Brain microvascular endothelial cell (primary cell): ENCODE data around the gene SLC6A19.

ENCODE experiments used
- DNase-seq: peaks from one replicate; pipeline ENCODE4 v3.0.0-alpha.2; 2020
- H3K27ac ChIP-seq: fragments of 250-450 bp; sonication (Bioruptor Pico); 2 replicates; pipeline ENCODE4 v1.5.1; 2020; ENCODE audit warnings: mild to moderate bottlenecking, moderate library complexity
- H3K27me3 ChIP-seq: fragments of 250-450 bp; sonication (Bioruptor Pico); replicated peaks from 2 replicates; pipeline ENCODE4 v1.5.1; 2020; ENCODE audit warnings: mild to moderate bottlenecking
- H3K36me3 ChIP-seq: fragments of 250-450 bp; sonication (Bioruptor Pico); replicated peaks from 2 replicates; pipeline ENCODE4 v1.5.1; 2020; ENCODE audit warnings: mild to moderate bottlenecking
- H3K4me3 ChIP-seq: 2 replicates; pipeline ENCODE4 v1.5.1; 2011; ENCODE audit warnings: low read depth, mild to moderate bottlenecking, control low read depth, low read length, moderate library complexity
- CTCF ChIP-seq: IDR thresholded peaks from 2 replicates; pipeline ENCODE4 v1.5.1; 2011; ENCODE audit warnings: low read depth, mild to moderate bottlenecking, moderate library complexity, low read length, control low read depth, inconsistent platforms; ENCODE audit errors: missing control alignments
- in situ Hi-C: cut with HindIII; loops from 2 replicates; pipeline ENCODE4 v1.10.0; 2017; ENCODE audit warnings: low sequenced_read_pairs, low pct_ligation_motif_present

Gene SLC6A19

GRCh38 chr5:1196562-1196961, 4.8 kb upstream of the SLC6A19 start:
- in situ Hi-C loops, result no loop called here
- TF ChIP-seq CTCF, result no peak
- no peak overlapping the region for H3K4me3 ChIP-seq
- H3K27me3 ChIP-seq, result peaks cover 7% of the 10 kb centered on the region
- no peak overlapping the region for H3K27ac ChIP-seq
- DNase-seq, result no peak
- H3K36me3 ChIP-seq, result no peaks in the 10 kb centered on the region

GRCh38 chr5:1197876-1198666, 3.3 kb upstream of the SLC6A19 start:
- Histone ChIP-seq H3K4me3 (no peak overlapping the region), H3K27me3 (peaks cover 7% of the 10 kb centered on the region), H3K27ac (no peak overlapping the region), H3K36me3 (no peaks in the 10 kb centered on the region)
- DNase-seq, result no peak
- TF ChIP-seq CTCF, result no peak
- in situ Hi-C loops, result no loop called here

- in situ Hi-C loops, result no loop called here
- H3K27me3 ChIP-seq, result peaks cover 7% of the 10 kb centered on the region
- no peak overlapping the region for H3K27ac ChIP-seq
- H3K36me3 ChIP-seq, result no peaks in the 10 kb centered on the region
- H3K4me3 ChIP-seq, result no peak overlapping the region
- no peak for DNase-seq
- TF ChIP-seq CTCF, result no peak
Observed at GRCh38 chr5:1199340-1199648, 2.1 kb upstream of the SLC6A19 start.

DNA sequence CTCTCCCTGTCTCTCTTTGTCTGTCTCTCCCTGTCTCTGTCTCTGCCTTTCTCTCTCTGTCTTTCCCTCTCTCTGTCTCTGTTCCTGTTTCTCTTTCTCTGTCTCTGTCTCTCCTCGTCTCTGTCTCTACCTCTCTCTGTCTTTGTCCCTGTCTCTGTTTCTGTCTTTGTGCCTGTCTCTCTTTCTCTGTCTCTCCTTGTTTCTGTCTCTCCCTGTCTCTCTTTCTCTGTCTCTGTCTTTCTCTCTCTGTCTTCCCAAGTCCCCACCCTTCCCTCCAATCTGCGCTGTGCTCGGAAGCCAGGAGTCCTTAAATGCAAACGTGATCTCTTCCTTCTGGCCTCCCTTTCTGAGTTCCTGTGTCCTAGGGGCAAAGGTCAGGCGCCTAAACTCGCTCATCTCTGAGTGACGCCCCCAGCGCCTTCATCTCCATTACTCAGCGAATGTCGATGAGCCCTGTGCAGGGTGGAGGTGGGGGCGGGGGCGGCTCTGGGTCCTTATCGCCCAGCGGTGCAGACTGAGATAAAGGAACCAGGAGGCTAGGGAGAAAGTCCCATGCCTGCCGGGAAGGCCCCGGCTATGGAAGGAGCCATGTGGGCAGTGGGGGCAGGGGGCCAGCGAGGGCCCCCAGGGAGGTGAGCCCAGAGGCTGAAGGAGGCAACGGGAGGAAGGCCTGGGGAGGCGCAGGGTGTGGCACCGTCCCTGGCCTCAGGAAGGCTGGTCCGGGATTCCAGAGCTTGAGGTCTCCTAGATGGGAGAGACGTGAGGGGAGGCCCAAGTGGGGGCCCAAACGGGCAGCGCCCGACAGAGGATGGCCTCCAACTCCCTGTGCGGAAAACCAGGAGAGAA, 1.5 kb upstream of the SLC6A19 start:
- H3K27ac ChIP-seq, result no peak overlapping the region
- in situ Hi-C loops, result loop anchor here (25.0 kb wide), 1 partner anchor 112 kb away; no protein-coding TSS in a partner anchor
- no peak overlapping the region for H3K4me3 ChIP-seq
- TF ChIP-seq CTCF, result no peak
- DNase-seq, result no peak
- H3K36me3 ChIP-seq, result no peaks in the 10 kb centered on the region
- H3K27me3 ChIP-seq, result peaks cover 10% of the 10 kb centered on the region

- no peaks in the 10 kb centered on the region for H3K36me3 ChIP-seq
- no peak overlapping the region for H3K27ac ChIP-seq
- no peak for DNase-seq
- H3K4me3 ChIP-seq, result no peak overlapping the region
- in situ Hi-C loops, result loop anchor here (25.0 kb wide), 1 partner anchor 112 kb away; no protein-coding TSS in a partner anchor
- H3K27me3 ChIP-seq, result peaks cover 16% of the 10 kb centered on the region
- TF ChIP-seq CTCF, result no peak
Observed at GRCh38 chr5:1200495-1201326, 684 bp upstream of the SLC6A19 start.
